SJCRH30 (cell line): Measurements from ENCODE around the gene GAPT. TPM values are rescaled to one million over a fixed set of nuclear protein-coding genes. Genes with fewer than 3 reads are reported as not detected.
A peak's percentile ranks its signal among the peaks of the same experiment; 100 is the strongest.

ENCODE experiments used
- DNase-seq, 2 experiments: peaks; one replicate each; pipeline ENCODE4 v3.0.0-alpha.2; 2015 to 2020
- H3K27ac ChIP-seq: fragments of 250-450 bp; sonication (Bioruptor Pico); 2 replicates; pipeline ENCODE4 v1.5.1; 2020; ENCODE audit warnings: mild to moderate bottlenecking, moderate library complexity
- H3K27me3 ChIP-seq: fragments of 250-450 bp; sonication (Bioruptor Pico); 2 replicates; pipeline ENCODE4 v1.5.1; 2020; ENCODE audit warnings: mild to moderate bottlenecking, moderate library complexity
- H3K36me3 ChIP-seq: fragments of 250-450 bp; sonication (Bioruptor Pico); 2 replicates; pipeline ENCODE4 v1.5.1; 2020; ENCODE audit warnings: mild to moderate bottlenecking, moderate library complexity
- H3K4me1 ChIP-seq: fragments of 250-450 bp; sonication (Bioruptor Pico); 2 replicates; pipeline ENCODE4 v1.5.1; 2020; ENCODE audit warnings: mild to moderate bottlenecking, moderate library complexity
- H3K4me3 ChIP-seq: fragments of 250-450 bp; sonication (Bioruptor Pico); 2 replicates; pipeline ENCODE4 v1.5.1; 2020; ENCODE audit warnings: mild to moderate bottlenecking, moderate library complexity
- H3K9me3 ChIP-seq: fragments of 250-450 bp; sonication (Bioruptor Pico); replicated peaks from 2 replicates; pipeline ENCODE4 v1.5.1; 2020; ENCODE audit warnings: mild to moderate bottlenecking, moderate library complexity
- total RNA-seq: library from RNA; depleted of rRNA; stranded (reverse); fragments of >200 nt; shearing (Covaris generic); gene quantifications from 2 replicates; pipeline ENCODE4 v1.2.3, GENCODE V29; 2014

Gene GAPT
- total RNA-seq, 1 experiment from 2014 or later, result not detected

DNA sequence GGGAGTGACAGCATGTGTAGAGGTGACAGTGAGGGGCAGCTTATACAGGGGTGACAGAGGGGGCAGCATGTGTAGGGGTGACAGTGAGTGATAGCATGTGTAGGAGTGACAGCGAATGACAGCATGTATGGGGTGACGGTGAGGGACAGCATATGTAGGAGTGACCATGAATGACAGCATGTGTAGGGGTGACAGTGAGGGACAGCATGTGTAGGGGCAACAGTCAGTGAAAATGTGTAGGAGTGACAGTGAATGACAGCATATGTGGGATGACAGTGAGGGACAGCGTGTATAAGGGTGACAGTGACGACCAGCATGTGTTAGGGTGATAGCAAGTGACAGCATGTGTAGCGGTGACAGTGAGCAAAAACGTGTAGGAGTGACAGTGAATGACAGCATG lies 9.4 kb upstream of the GAPT start:
- no peaks in the 10 kb centered on the region for H3K9me3 ChIP-seq
- H3K4me3 ChIP-seq, result no peak overlapping the region
- H3K4me1 ChIP-seq, result no peaks in the 10 kb centered on the region
- H3K27ac ChIP-seq, result no peak overlapping the region
- H3K27me3 ChIP-seq, result no peaks in the 10 kb centered on the region
- no peak for DNase-seq
- no peaks in the 10 kb centered on the region for H3K36me3 ChIP-seq

DNA sequence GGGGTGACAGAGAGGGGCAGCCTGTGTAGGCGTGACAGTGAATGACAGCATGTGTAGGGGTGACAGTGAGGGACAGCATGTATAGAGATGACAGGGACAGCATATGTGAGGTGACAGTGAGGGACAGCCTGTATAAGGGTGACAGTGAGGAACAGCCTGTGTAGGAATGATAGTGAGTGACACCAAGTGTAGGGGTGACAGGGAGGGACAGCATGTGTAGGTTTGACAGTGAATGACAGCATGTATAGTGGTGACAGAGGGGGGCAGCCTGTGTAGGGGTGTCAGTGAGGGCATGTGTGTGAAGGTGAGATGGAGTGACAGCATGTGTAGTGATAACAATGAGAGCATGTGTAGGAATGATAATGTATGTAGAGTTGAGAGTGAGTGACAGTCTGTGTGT lies 8.7 kb upstream of the GAPT start:
- DNase-seq, result no peak
- Histone ChIP-seq H3K4me3 (no peak overlapping the region), H3K36me3 (no peaks in the 10 kb centered on the region), H3K9me3 (no peaks in the 10 kb centered on the region), H3K27ac (no peak overlapping the region), H3K27me3 (no peaks in the 10 kb centered on the region), H3K4me1 (no peaks in the 10 kb centered on the region)

DNA sequence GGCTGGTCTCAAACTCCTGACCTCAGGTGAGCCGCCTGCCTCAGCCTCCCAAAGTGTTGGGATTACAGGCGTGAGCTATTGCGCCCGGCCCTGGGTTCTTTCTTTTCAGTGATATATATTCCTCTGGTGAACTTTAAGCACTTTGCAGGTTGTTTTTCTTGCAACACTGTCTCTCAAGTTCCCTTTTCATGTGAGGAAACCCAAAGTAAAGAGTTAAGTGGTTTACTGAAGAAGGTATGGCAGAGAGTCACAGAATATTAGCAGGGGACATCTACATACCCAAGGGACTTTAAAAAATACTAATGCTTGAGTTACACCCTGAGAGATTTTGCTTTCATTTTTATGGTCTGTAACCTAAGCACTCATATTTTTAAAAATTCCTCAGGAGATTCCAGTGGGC lies 6.7 kb upstream of the GAPT start:
- H3K4me1 ChIP-seq, result no peaks in the 10 kb centered on the region
- no peaks in the 10 kb centered on the region for H3K9me3 ChIP-seq
- no peak overlapping the region for H3K27ac ChIP-seq
- H3K27me3 ChIP-seq, result 0 out of 2 replicates have a peak, but pooled peaks cover 4% of the 10 kb centered on the region
- no peak for DNase-seq
- H3K36me3 ChIP-seq, result no peaks in the 10 kb centered on the region
- no peak overlapping the region for H3K4me3 ChIP-seq

DNA sequence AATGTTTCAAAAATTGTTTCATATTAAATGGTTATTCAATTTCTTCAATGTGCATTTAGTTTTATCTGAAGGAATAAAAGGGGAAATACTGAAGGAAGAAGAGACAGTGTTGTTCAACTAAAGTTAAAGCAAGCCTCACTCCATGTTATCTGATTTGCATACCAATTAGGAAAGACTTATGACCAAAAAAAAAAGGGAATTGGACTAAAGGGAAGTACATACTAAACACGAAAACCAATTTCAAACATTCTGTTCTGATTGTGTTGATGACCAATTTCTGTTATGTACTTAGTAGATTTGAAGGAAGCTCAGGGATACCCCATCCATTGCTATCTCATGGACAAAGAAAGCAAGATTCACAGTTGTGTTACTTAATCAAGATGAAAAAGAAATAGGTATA lies 4.9 kb upstream of the GAPT start:
- no peak overlapping the region for H3K4me3 ChIP-seq
- H3K27me3 ChIP-seq, result peaks cover 4% of the 10 kb centered on the region; the same call in 1 of the 2 replicates
- no peak overlapping the region for H3K27ac ChIP-seq
- H3K9me3 ChIP-seq, result no peaks in the 10 kb centered on the region
- no peaks in the 10 kb centered on the region for H3K4me1 ChIP-seq
- H3K36me3 ChIP-seq, result no peaks in the 10 kb centered on the region
- no peak for DNase-seq

DNA sequence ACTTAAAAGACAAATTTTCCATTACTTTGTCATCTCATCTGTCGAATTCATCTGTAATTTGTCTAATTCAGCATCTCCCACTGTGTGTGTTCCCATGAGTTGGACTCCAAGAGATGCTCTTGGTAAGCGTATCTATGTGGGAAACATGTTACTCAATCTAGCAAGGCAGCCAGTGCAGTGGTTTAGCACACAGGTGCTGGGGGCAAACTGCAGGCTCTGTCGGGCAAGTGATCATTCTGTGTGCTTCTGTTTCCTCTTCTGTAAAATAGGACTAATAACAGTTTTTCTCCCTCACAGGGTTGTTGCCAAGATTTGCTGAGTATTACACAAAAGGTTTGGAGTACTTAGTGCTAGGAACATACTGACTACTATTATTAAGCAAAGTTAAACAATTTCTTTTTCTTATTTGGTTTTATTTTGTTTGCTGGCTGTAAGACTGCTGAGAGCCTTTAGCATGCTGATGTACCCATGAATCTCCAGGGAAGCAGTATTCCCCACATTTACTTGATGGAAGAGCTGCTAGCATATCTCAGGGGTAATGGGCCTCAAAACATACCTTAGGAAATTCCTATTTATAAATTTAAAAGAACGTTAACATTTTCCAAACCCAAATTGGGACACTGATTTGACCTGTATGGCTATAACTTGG lies 709 bp upstream of the GAPT start:
- Histone ChIP-seq H3K36me3 (no peaks in the 10 kb centered on the region), H3K9me3 (no peaks in the 10 kb centered on the region), H3K4me1 (no peaks in the 10 kb centered on the region), H3K27ac (no peak overlapping the region), H3K4me3 (no peak overlapping the region), H3K27me3 (peaks cover 4% of the 10 kb centered on the region; the same call in 1 of the 2 replicates)
- peak in 1 of 2 experiments; percentile 7 for DNase-seq

DNA sequence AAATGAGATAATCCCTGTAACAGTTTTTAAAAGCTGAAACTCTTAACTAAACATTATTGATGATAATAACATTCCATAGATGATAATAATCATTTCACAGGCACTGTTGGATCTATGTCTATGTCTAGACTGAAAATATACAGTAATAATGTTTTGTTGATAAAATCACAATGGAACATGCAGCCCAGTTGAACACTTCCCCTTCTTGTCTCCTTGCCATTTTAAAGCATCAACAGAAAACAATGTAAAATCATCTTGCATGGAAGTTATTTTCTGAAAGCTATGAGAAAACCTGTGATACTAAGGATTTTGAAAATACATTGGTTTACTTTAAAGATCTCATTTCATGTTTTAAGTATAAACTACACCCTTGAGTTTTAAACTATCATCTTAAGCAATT lies 1.9 kb downstream of the GAPT start:
- DNase-seq, result no peak
- Histone ChIP-seq H3K4me3 (no peak overlapping the region), H3K27me3 (peaks cover 4% of the 10 kb centered on the region; the same call in 1 of the 2 replicates), H3K9me3 (no peaks in the 10 kb centered on the region), H3K4me1 (no peaks in the 10 kb centered on the region), H3K27ac (no peak overlapping the region), H3K36me3 (no peaks in the 10 kb centered on the region)

DNA sequence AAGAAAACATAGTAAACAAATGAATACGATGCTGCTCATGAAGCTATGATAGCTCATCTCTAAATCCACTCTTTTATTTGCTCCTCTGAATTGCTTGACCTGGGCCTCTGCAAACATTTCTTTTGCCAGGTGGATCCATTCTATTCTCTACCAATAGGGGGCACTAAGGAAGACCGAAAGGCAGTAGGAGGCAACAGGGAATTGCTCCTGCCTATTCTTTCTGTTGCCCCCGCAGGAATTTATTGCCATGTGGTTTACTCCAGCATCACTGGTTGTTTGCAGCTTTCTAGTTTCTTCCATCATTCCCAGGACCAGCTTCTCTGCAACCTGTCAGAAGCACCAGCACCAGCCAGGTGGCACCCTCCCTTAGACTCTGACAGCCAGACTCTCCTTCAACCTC lies 5.3 kb downstream of the GAPT start:
- Histone ChIP-seq H3K27me3 (no peaks in the 10 kb centered on the region), H3K36me3 (no peaks in the 10 kb centered on the region), H3K9me3 (no peaks in the 10 kb centered on the region), H3K4me1 (no peaks in the 10 kb centered on the region), H3K27ac (no peak overlapping the region), H3K4me3 (no peak overlapping the region)
- peak in 1 of 2 experiments; percentile 13 for DNase-seq

DNA sequence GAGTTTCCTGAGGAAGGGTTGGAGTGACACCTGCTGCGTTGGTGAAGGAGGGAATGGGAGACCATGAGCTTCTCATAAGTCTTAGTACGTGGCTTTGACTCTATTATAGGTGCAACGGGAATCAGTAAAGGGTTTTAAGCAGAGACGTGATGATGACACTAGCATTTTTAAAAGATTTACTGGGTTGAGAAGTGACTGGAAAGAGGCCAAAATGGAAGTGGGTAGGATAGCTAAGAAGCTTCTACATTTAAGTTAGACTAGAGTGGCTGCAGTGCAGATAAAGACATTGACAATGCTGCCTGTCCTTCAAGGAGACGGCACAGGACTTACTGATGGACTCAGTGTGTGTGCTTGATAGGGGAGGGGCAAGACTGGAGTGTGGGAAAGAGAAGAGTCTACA lies 6.2 kb downstream of the GAPT start:
- DNase-seq, result no peak
- Histone ChIP-seq H3K4me3 (no peak overlapping the region), H3K27me3 (peaks cover 2% of the 10 kb centered on the region; the same call in 1 of the 2 replicates), H3K4me1 (no peaks in the 10 kb centered on the region), H3K36me3 (no peaks in the 10 kb centered on the region), H3K27ac (no peak overlapping the region), H3K9me3 (no peaks in the 10 kb centered on the region)

DNA sequence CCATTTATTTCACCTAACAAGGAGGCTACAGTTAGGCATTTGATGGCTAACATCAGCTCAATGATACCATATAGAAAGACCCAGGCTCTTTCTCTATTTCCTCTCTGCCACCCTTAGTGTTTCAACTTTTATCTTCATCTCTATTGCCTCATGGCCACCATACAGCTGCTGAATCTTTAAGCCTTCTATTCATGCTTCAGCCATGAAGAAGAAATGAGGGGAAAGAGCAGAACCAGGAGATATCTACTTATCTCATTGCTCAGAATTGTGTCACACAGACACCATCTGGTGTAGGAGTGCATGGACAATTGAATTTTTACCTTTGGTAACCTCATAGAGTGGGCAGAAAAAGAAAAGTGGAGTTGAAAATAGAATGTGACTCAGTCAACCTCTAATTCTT lies 6.7 kb downstream of the GAPT start:
- Histone ChIP-seq H3K4me1 (no peaks in the 10 kb centered on the region), H3K9me3 (no peaks in the 10 kb centered on the region), H3K36me3 (no peaks in the 10 kb centered on the region), H3K4me3 (no peak overlapping the region), H3K27ac (no peak overlapping the region), H3K27me3 (peaks cover 4% of the 10 kb centered on the region; the same call in 1 of the 2 replicates)
- no peak for DNase-seq

DNA sequence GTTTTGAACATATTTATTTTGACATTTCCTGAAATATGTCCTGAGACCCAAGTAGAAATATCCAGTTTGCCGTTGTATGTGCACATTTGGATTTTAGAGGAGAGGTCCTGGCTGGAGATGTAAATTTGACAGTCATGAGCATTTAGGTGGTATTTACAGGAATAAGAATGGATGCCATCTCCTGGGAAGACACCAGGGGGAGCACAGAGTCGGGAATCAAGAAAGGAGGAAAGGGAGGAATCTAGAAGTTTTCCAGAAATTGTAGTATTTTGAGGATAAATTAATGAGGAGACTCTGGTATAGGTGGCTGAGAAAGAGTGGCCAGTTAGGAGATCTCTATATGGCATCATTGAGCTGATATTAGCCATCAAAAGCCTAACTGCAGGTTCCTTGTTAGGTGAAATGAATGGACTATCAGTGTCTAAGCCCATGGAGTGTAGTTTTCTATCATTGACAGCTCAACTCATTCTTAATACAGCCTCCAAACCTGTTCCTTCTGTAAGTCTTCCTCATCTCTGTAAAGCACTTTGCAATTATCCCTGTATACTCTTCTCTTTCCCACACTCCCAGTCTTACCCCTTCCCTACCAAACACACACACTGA lies 7.2 kb downstream of the GAPT start:
- DNase-seq, result peak; percentile 20 to 53
- Histone ChIP-seq H3K4me3 (no peak overlapping the region), H3K27me3 (peaks cover 7% of the 10 kb centered on the region; the same call in 1 of the 2 replicates), H3K27ac (no peak overlapping the region), H3K4me1 (no peaks in the 10 kb centered on the region), H3K9me3 (no peaks in the 10 kb centered on the region), H3K36me3 (no peaks in the 10 kb centered on the region)

DNA sequence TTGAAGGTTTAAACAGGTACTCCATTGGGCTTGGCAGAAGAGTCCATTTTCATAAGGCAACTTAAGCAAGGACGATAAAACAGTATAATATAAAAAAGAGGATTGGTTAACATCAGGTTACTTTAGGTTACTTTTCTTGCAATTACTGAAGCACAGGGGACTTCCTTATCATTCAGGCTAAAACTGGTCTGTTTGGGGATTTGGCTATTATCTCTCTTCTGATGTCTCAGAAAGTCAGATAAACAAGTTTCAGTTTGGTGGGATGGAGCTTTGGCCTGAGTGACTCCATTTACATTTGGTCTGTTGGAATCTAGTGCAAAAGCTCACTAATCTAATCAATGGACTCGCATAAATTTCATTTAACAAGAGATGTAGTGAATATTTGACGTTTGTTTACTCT lies 8.0 kb downstream of the GAPT start:
- peaks cover 10% of the 10 kb centered on the region; the same call in 1 of the 2 replicates for H3K27me3 ChIP-seq
- no peak overlapping the region for H3K27ac ChIP-seq
- no peaks in the 10 kb centered on the region for H3K36me3 ChIP-seq
- no peak for DNase-seq
- H3K4me1 ChIP-seq, result no peaks in the 10 kb centered on the region
- no peak overlapping the region for H3K4me3 ChIP-seq
- no peaks in the 10 kb centered on the region for H3K9me3 ChIP-seq

DNA sequence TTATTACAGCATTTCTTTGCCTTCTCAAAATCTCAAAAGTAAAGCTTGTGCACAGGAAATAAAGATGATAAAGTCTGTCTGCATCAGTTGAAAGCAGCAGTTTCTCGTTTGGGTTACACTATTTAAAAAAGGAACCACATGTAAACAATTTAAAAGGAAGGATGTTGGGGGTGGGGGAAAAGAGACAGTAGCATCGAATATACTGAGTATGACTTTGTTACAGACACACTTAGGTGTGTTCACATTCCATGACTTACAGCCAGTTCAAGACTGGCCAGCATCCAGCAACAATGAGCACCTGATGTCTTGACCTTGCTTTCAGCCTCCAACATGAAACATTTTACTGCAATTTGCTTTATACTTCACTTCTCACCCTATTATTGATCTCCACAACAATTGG lies 8.7 kb downstream of the GAPT start:
- no peak for DNase-seq
- Histone ChIP-seq H3K27me3 (peaks cover 10% of the 10 kb centered on the region; the same call in 1 of the 2 replicates), H3K27ac (no peak overlapping the region), H3K9me3 (0 out of 2 replicates have a peak, but pooled peaks cover 3% of the 10 kb centered on the region), H3K4me3 (no peak overlapping the region), H3K36me3 (no peaks in the 10 kb centered on the region), H3K4me1 (no peaks in the 10 kb centered on the region)

DNA sequence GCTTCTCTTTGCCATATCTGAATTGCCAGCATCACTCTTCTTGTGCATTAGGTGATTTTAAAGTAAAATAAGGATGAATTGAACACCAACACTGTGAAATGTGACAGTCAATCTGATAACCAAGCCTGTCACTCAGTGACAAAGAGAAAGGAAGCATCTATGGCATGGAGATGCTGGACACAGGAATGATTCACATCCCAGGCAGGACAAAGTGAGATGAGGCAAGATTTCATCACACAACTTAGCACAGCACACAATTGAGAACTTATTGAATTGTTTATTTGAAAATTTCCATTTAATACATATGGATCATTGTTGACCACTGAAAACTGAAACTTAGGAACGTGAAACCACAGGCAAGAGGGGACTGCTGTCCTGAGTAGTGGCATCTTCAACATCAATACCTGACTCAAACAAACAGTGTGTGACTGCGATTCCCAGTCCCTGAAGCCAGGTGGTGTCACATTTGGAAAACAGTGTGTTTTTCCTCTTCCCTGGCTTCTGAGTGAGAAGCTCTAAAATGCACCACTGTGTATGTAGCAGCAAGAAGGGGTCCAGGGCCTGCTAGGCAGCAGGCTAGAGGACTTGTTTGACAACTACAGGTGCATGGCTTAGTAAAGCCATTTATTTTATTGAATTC lies 10.7 kb downstream of the GAPT start:
- H3K4me3 ChIP-seq, result no peak overlapping the region
- no peak overlapping the region for H3K27ac ChIP-seq
- no peaks in the 10 kb centered on the region for H3K4me1 ChIP-seq
- DNase-seq, result no peak
- H3K27me3 ChIP-seq, result peaks cover 10% of the 10 kb centered on the region; the same call in 1 of the 2 replicates
- H3K9me3 ChIP-seq, result 0 out of 2 replicates have a peak, but pooled peaks cover 3% of the 10 kb centered on the region
- H3K36me3 ChIP-seq, result no peaks in the 10 kb centered on the region

DNA sequence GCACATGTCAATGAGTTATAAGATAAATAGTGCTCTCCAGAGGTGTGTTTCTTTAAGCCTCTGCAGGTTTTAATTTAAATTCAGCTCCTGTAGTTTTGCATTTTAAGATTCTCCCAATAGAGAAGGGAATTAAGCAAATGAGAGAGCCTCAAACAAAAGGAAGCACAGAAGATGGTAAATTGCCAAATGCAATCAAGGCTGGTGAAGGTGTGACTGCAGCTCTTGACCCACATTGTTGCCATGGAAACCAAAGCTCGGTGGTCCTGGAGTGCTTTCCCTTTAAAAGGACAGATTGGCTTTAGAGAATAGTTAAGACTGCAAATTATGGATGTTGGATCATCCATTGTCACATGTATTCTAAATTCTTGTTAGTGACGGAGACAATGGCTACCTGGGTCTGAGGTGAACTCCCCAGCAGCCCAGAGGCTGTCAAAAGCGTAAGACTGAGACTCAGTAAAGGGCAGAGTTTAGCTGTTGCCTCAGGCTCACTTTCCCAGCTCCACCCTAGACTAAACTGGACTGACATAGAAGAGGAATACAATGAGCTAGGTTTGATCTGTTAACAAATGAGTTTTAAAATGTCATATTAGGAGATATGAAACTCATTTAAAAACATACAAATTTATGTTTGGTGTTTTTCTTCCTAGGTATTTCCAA lies 12.3 kb downstream of the GAPT start:
- no peak overlapping the region for H3K4me3 ChIP-seq
- no peak overlapping the region for H3K27ac ChIP-seq
- no peaks in the 10 kb centered on the region for H3K4me1 ChIP-seq
- H3K27me3 ChIP-seq, result peaks cover 10% of the 10 kb centered on the region; the same call in 1 of the 2 replicates
- no peaks in the 10 kb centered on the region for H3K36me3 ChIP-seq
- 0 out of 2 replicates have a peak, but pooled peaks cover 3% of the 10 kb centered on the region for H3K9me3 ChIP-seq
- no peak for DNase-seq

DNA sequence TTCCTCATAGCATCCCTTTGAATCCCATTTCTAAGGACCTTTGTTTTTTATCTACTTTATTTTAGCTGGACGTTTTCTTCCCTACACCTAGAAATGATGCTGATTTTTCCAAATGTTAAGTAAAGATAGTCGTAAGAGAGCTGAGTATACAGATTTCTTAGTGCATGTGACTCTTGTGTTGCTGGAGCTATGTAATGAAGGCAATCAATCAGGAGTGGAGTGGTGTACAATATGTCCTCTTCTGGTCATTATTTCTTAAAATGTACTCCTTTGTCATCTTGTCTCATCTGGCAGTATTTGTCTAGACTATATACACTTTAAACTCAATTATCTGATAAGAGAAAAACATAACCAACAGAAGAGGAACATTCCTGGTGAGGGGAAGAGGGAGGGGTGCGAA lies 13.5 kb downstream of the GAPT start:
- Histone ChIP-seq H3K4me1 (no peaks in the 10 kb centered on the region), H3K27me3 (peaks cover 10% of the 10 kb centered on the region; the same call in 1 of the 2 replicates), H3K27ac (no peak overlapping the region), H3K4me3 (no peak overlapping the region), H3K9me3 (0 out of 2 replicates have a peak, but pooled peaks cover 3% of the 10 kb centered on the region), H3K36me3 (no peaks in the 10 kb centered on the region)
- no peak for DNase-seq
